Measurements from ENCODE around the gene USP53.

The USP53 gene

GRCh38 chr4:119229908-119230687 lies 17.6 kb downstream of the USP53 start:
- Histone ChIP-seq H3K4me1 (ENCODE audit: control insufficient read depth, insufficient read depth, low read length) (no peaks in the 10 kb centered on the region), H3K36me3 (ENCODE audit: control insufficient read depth, insufficient read depth, low read length) (no peaks in the 10 kb centered on the region), H3K4me3 (ENCODE audit: low read depth, low read length) (no peak overlapping the region), H3K27me3 (ENCODE audit: control insufficient read depth, insufficient read depth, low read length) (no peaks in the 10 kb centered on the region), H3K9ac (ENCODE audit: low read depth, low read length) (no peak overlapping the region), H3K9me3 (ENCODE audit: control insufficient read depth, insufficient read depth, low read length) (no peaks in the 10 kb centered on the region)

DNA sequence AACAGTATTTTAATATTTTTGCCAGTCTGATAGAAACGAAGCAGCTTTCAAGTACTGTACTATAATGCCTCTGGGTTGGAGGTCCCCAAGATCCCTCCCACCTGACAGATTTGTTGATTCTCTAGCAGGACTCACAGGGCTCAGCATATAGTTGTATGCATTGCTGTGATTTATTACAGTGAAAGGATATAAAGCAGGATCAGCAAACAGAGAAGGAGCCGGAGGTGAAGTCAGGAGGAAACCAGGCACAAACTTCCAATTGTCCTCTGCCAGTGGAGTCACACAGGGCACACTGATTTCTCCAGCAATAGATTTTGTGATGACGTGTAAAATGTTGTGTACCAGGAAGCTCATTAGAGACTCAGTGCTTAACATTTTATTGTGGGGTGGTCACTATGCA lies 19.0 kb downstream of the USP53 start:
- H3K27me3 ChIP-seq (ENCODE audit: control insufficient read depth, insufficient read depth, low read length), result no peaks in the 10 kb centered on the region
- no peaks in the 10 kb centered on the region for H3K36me3 ChIP-seq (ENCODE audit: control insufficient read depth, insufficient read depth, low read length)
- H3K9ac ChIP-seq (ENCODE audit: low read depth, low read length), result no peak overlapping the region
- no peaks in the 10 kb centered on the region for H3K4me1 ChIP-seq (ENCODE audit: control insufficient read depth, insufficient read depth, low read length)
- no peak overlapping the region for H3K4me3 ChIP-seq (ENCODE audit: low read depth, low read length)
- no peaks in the 10 kb centered on the region for H3K9me3 ChIP-seq (ENCODE audit: control insufficient read depth, insufficient read depth, low read length)

GRCh38 chr4:119232286-119232685 lies 19.8 kb downstream of the USP53 start:
- no peaks in the 10 kb centered on the region for H3K4me1 ChIP-seq (ENCODE audit: control insufficient read depth, insufficient read depth, low read length)
- H3K36me3 ChIP-seq (ENCODE audit: control insufficient read depth, insufficient read depth, low read length), result no peaks in the 10 kb centered on the region
- H3K27me3 ChIP-seq (ENCODE audit: control insufficient read depth, insufficient read depth, low read length), result no peaks in the 10 kb centered on the region
- no peak overlapping the region for H3K4me3 ChIP-seq (ENCODE audit: low read depth, low read length)
- no peak overlapping the region for H3K9ac ChIP-seq (ENCODE audit: low read depth, low read length)
- H3K9me3 ChIP-seq (ENCODE audit: control insufficient read depth, insufficient read depth, low read length), result no peaks in the 10 kb centered on the region

DNA sequence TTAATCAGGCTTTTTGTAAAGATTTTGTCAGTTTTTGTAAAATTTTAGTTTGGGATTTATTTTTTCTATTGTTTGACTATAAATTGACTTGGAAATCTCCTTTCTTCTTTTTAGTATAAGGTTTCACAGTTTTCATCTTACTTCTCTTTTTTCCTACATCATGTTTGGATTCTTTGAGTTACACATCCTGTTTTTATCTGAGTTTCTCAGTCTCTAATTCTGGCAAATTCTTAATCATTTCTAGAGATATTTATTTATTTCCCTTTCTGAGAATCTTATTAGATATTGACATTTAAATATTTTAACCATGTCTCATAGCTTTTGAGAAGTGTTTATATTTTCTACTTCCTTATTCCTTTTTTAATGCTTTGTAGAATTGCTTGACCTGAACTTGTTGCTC lies 20.7 kb downstream of the USP53 start:
- H3K9me3 ChIP-seq (ENCODE audit: control insufficient read depth, insufficient read depth, low read length), result no peaks in the 10 kb centered on the region
- H3K9ac ChIP-seq (ENCODE audit: low read depth, low read length), result no peak overlapping the region
- H3K4me1 ChIP-seq (ENCODE audit: control insufficient read depth, insufficient read depth, low read length), result peaks cover 6% of the 10 kb centered on the region
- no peaks in the 10 kb centered on the region for H3K36me3 ChIP-seq (ENCODE audit: control insufficient read depth, insufficient read depth, low read length)
- no peaks in the 10 kb centered on the region for H3K27me3 ChIP-seq (ENCODE audit: control insufficient read depth, insufficient read depth, low read length)
- no peak overlapping the region for H3K4me3 ChIP-seq (ENCODE audit: low read depth, low read length)

GRCh38 chr4:119233750-119234149 lies 21.2 kb downstream of the USP53 start:
- peaks cover 6% of the 10 kb centered on the region for H3K4me1 ChIP-seq (ENCODE audit: control insufficient read depth, insufficient read depth, low read length)
- H3K36me3 ChIP-seq (ENCODE audit: control insufficient read depth, insufficient read depth, low read length), result no peaks in the 10 kb centered on the region
- H3K9me3 ChIP-seq (ENCODE audit: control insufficient read depth, insufficient read depth, low read length), result no peaks in the 10 kb centered on the region

GRCh38 chr4:119237201-119237600 lies 24.7 kb downstream of the USP53 start:
- H3K4me1 ChIP-seq (ENCODE audit: control insufficient read depth, insufficient read depth, low read length), result peaks cover 7% of the 10 kb centered on the region
- no peak overlapping the region for H3K9ac ChIP-seq (ENCODE audit: low read depth, low read length)
- no peaks in the 10 kb centered on the region for H3K36me3 ChIP-seq (ENCODE audit: control insufficient read depth, insufficient read depth, low read length)
- H3K9me3 ChIP-seq (ENCODE audit: control insufficient read depth, insufficient read depth, low read length), result no peaks in the 10 kb centered on the region
- H3K27me3 ChIP-seq (ENCODE audit: control insufficient read depth, insufficient read depth, low read length), result no peaks in the 10 kb centered on the region
- H3K4me3 ChIP-seq (ENCODE audit: low read depth, low read length), result no peak overlapping the region

More at GRCh38 chr4:119233750-119234149, 21.2 kb downstream of the USP53 start:
- no peaks in the 10 kb centered on the region for H3K27me3 ChIP-seq (ENCODE audit: control insufficient read depth, insufficient read depth, low read length)
- H3K9ac ChIP-seq (ENCODE audit: low read depth, low read length), result no peak overlapping the region
- H3K4me3 ChIP-seq (ENCODE audit: low read depth, low read length), result no peak overlapping the region

GRCh38 chr4:119237642-119238041 lies 25.1 kb downstream of the USP53 start:
- Histone ChIP-seq H3K4me3 (ENCODE audit: low read depth, low read length) (no peak overlapping the region), H3K27me3 (ENCODE audit: control insufficient read depth, insufficient read depth, low read length) (no peaks in the 10 kb centered on the region), H3K4me1 (ENCODE audit: control insufficient read depth, insufficient read depth, low read length) (peaks cover 11% of the 10 kb centered on the region), H3K9ac (ENCODE audit: low read depth, low read length) (no peak overlapping the region), H3K9me3 (ENCODE audit: control insufficient read depth, insufficient read depth, low read length) (no peaks in the 10 kb centered on the region), H3K36me3 (ENCODE audit: control insufficient read depth, insufficient read depth, low read length) (no peaks in the 10 kb centered on the region)

- Histone ChIP-seq H3K4me1 (ENCODE audit: control insufficient read depth, insufficient read depth, low read length) (peaks cover 11% of the 10 kb centered on the region), H3K36me3 (ENCODE audit: control insufficient read depth, insufficient read depth, low read length) (no peaks in the 10 kb centered on the region), H3K4me3 (ENCODE audit: low read depth, low read length) (no peak overlapping the region)
These were observed 25.7 kb downstream of the USP53 start for GRCh38 chr4:119238068-119238722.

GRCh38 chr4:119240128-119240527 lies 27.6 kb downstream of the USP53 start:
- H3K36me3 ChIP-seq (ENCODE audit: control insufficient read depth, insufficient read depth, low read length), result no peaks in the 10 kb centered on the region
- no peak overlapping the region for H3K4me3 ChIP-seq (ENCODE audit: low read depth, low read length)
- peaks cover 11% of the 10 kb centered on the region for H3K4me1 ChIP-seq (ENCODE audit: control insufficient read depth, insufficient read depth, low read length)

More at GRCh38 chr4:119238068-119238722, 25.7 kb downstream of the USP53 start:
- Histone ChIP-seq H3K9me3 (ENCODE audit: control insufficient read depth, insufficient read depth, low read length) (no peaks in the 10 kb centered on the region), H3K9ac (ENCODE audit: low read depth, low read length) (no peak overlapping the region), H3K27me3 (ENCODE audit: control insufficient read depth, insufficient read depth, low read length) (no peaks in the 10 kb centered on the region)

DNA sequence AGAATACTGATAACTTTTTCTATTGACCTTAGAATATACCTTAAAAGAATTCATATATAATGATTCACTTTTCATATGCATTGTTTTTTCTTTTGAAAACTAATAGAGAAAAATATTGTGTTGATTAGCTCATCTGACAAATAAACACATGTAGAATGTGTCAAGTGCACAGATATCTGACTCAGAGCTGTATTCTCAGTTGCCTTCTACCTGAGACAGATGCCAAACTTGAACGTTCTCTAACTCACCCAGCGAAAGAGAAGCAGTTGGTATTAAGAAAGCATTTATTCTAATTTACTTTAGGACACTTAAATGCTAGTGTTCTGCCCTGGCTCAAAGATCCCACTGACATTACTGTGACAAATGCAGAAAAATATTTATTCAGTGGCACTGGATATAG lies 28.1 kb downstream of the USP53 start:
- Histone ChIP-seq H3K4me1 (ENCODE audit: control insufficient read depth, insufficient read depth, low read length) (peaks cover 11% of the 10 kb centered on the region), H3K27me3 (ENCODE audit: control insufficient read depth, insufficient read depth, low read length) (no peaks in the 10 kb centered on the region), H3K9ac (ENCODE audit: low read depth, low read length) (no peak overlapping the region), H3K9me3 (ENCODE audit: control insufficient read depth, insufficient read depth, low read length) (no peaks in the 10 kb centered on the region), H3K36me3 (ENCODE audit: control insufficient read depth, insufficient read depth, low read length) (no peaks in the 10 kb centered on the region), H3K4me3 (ENCODE audit: low read depth, low read length) (no peak overlapping the region)

More at GRCh38 chr4:119240128-119240527, 27.6 kb downstream of the USP53 start:
- H3K9ac ChIP-seq (ENCODE audit: low read depth, low read length), result no peak overlapping the region
- H3K27me3 ChIP-seq (ENCODE audit: control insufficient read depth, insufficient read depth, low read length), result no peaks in the 10 kb centered on the region
- H3K9me3 ChIP-seq (ENCODE audit: control insufficient read depth, insufficient read depth, low read length), result no peaks in the 10 kb centered on the region

GRCh38 chr4:119242417-119242816 lies 29.9 kb downstream of the USP53 start:
- H3K36me3 ChIP-seq (ENCODE audit: control insufficient read depth, insufficient read depth, low read length), result no peaks in the 10 kb centered on the region

DNA sequence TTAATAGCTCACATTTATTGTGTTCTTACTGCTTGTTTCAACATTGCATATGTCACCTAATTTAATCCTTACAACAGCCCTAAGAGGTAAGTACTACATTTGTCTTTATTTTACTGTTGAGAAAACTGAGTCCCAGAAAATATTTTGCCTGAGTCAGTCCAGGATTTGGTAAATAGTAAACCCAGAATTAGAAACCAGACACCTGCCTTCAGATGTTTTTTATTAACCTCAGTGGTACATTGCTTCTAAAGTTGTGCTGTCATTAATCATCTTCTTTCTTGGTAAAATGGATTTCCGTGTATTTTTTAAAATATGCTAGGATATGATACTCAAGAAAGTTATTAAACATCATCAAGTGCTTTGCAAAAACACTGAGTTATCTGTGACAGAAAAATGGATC lies 31.4 kb downstream of the USP53 start:
- no peak overlapping the region for H3K4me3 ChIP-seq (ENCODE audit: low read depth, low read length)
- no peaks in the 10 kb centered on the region for H3K36me3 ChIP-seq (ENCODE audit: control insufficient read depth, insufficient read depth, low read length)
- no peaks in the 10 kb centered on the region for H3K9me3 ChIP-seq (ENCODE audit: control insufficient read depth, insufficient read depth, low read length)
- H3K4me1 ChIP-seq (ENCODE audit: control insufficient read depth, insufficient read depth, low read length), result peaks cover 5% of the 10 kb centered on the region
- H3K27me3 ChIP-seq (ENCODE audit: control insufficient read depth, insufficient read depth, low read length), result no peaks in the 10 kb centered on the region
- H3K9ac ChIP-seq (ENCODE audit: low read depth, low read length), result no peak overlapping the region

More at GRCh38 chr4:119242417-119242816, 29.9 kb downstream of the USP53 start:
- H3K9me3 ChIP-seq (ENCODE audit: control insufficient read depth, insufficient read depth, low read length), result no peaks in the 10 kb centered on the region
- peaks cover 11% of the 10 kb centered on the region for H3K4me1 ChIP-seq (ENCODE audit: control insufficient read depth, insufficient read depth, low read length)
- H3K9ac ChIP-seq (ENCODE audit: low read depth, low read length), result no peak overlapping the region
- no peak overlapping the region for H3K4me3 ChIP-seq (ENCODE audit: low read depth, low read length)
- H3K27me3 ChIP-seq (ENCODE audit: control insufficient read depth, insufficient read depth, low read length), result no peaks in the 10 kb centered on the region
